HG02970 (cell line): ENCODE results near the gene SIGLEC12.
"Not testable (repeated sequence)": the region's sequence is repeated elsewhere in the genome, so short reads cannot be mapped to it uniquely, and the experiment has no call there.

Source experiments
- ATAC-seq: cut with Tn5 transposase; IDR thresholded peaks from one replicate; pipeline ENCODE4 v1.9.1; 2021; ENCODE audit warnings: mild to moderate bottlenecking, moderate library complexity, moderate number of reproducible peaks; ENCODE audit not compliant: unreplicated experiment, low FRiP score

SIGLEC12 gene

GRCh38 chr19:51460164-51460992, 41.2 kb downstream of the SIGLEC12 start:
- ATAC-seq: no peak

GRCh38 chr19:51458899-51459505, 42.6 kb downstream of the SIGLEC12 start:
- no peak for ATAC-seq

- ATAC-seq: no peak
These were observed 43.5 kb downstream of the SIGLEC12 start, which contains the start of gene SIGLEC8 for GRCh38 chr19:51458051-51458645. Gene SIGLEC8 (minus strand): TSS chr19:51458454. CDS start chr19:51458387, 67 bp downstream.

- ATAC-seq: no peak
These were observed 44.1 kb downstream of the SIGLEC12 start for GRCh38 chr19:51457351-51458013.

DNA sequence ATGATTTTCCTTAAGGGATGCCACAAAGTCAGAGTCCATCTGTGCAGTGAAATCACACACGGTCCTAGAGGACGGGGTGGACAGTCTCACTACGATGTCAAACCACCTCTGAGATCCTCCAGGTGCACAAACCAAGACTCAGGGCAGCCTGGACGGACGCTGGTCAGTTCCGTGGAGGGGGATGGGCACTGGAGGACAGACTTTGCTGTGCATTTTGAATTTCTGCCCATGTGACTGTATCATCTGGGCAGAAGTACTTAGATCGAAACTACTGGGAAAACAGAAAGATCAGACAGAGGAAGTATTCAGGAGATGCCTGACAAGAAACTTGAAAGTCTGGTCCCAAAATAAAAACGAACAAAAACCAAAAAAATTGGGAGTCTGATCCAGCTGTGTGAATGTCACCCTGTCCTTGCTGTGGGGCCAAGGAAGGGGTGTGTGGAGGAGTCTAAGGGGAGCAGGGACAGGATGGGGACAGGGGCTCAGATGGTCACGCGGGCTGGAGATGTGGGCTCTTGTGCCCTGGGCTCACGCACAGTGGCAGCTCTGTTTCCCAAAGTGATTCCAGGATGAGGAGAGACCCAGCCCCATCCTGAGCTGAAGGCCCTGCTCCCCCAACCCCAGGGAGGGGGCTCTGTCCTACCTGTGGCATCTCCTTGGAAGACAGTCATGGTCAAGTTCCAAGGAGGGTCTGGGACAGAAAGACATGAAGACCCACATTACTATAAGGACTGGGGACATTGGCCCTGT, 44.9 kb downstream of the SIGLEC12 start:
- no peak for ATAC-seq

DNA sequence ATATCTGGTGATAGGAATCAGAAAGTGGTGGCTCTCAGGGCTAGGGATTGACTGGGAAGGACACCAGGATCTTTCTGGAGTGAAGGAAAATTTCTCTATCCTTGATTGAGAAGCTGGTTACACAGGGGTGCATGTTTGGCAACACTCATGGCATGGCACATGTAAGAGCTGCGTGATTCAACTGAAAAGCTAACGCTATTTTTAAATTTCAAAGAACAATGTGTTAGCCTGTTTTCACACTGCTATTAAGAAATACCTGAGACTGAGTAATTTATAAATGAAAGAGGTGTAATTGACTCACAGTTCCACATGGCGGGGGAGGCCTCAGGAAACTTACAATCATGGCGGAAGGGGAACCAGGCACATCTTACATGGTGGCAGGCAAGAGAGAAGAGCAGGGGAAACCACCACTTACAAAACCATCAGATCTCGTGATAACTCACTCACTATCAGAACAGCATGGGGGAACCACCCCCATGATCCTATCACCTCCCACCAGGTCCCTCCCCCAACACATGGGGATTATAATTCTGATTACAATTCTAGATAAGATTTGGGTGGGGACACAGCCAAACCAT, 50.8 kb downstream of the SIGLEC12 start:
- ATAC-seq: no peak

DNA sequence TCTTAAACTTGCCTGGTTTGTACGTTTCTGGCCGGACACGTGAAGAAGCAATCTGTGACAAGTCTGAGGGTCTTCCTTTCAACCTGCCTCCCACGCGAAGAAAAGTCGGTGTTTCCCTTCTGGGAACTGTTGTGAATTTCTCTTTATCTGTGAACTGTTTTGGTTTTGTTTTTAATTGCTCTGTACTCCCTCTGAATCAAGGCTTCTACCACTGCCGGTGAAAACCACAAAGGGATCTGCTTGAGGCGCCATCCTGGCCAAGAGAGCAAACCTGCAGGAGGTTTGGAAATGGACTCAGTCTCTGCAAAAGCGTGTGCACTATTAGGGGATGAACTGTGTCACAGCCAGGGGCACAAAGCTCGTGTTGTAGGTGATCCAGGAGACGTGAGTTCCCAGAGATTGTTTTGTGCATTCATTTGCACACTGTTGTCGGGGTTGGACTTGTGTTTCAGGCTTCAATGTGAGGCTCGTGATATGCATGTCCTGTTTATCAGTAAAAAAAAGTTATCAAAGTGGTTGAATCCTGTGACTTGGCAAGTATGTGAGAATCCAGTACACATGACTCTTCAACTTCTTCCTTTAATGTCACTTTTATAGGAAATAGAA, 53.1 kb downstream of the SIGLEC12 start:
- ATAC-seq: no peak

DNA sequence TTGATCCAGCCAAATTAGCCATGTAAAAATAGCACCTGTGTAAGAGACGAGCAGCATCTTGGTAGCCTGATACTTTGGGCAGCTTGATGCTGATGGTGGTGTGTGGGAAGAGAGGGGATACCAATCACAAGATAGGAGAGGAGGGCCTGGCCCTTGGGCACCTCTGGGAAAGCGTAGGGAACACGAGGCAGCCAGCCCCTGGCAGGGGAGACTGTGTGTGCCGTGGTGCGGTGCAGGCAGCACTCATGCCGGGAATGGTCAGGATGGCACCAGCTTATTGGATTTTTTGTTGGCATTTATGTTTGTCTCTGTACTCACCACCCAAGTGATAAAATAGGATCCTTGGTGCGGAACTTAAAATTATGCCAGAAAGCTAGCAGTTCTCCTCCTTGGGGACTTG, 53.6 kb downstream of the SIGLEC12 start:
- no peak for ATAC-seq

DNA sequence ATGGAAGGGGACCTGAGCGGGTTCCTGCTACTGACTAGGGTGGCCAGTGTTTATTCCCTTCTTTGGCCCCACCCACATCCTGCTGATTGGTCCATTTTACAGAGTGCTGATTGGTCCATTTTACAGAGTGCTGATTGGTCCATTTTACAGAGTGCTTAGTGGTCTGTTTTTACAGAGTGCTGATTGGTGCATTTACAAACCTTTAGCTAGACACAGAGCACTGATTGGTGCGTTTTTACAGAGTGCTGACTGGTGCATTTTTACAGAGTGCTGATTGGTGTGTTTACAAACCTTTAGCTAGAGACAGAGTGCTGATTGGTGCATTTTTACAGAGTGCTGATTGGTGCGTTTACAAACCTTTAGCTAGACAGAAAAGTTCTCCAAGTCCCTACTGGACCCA, 54.1 kb downstream of the SIGLEC12 start:
- ATAC-seq: not testable (repeated sequence)

DNA sequence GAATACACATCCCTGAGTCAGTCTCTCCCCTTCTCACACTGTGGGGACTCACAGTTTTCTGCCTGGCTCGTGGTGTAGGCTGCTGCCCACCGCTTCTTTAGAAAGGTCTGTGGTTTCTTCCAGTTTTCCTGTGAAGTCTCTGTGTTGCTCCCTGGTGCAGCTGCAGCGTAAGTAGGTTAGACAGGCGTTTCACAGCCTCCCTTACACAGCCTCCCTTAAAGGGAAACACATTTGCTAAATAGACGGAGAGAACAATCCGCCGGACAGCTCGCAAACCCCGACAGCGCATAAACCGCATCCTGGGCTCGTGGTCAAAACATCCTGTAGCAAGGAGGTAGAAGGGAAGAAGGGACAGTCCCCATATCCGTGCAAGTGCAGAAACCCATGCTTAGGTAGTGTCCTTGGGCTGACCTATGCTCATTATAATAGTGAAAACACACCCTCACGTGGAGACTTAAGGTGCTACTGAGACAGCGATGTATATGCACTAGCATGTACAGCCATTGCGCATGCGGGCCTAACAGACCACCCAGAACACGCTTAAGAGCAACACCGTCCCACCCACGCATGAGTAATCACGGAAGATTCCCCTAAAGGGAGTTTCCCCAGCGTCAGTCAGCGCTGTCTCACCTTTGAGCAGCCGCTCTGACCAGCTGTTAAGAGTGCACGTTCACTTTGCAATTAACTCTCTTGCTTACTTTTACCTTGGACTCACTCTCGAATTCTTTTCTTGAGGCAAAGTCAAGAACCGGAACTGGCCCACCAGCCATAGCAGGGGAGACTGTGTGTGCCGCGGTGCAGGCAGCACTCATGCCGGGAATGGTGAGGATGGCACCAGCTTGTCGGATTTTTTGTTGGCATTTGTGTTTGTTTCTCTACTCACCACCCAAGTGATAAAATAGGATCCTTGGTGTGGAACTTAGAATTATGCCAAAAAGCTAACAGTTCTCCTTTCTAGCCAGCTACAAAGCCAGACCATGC, 59.9 kb downstream of the SIGLEC12 start:
- peak; percentile 93 for ATAC-seq
